Aorta (tissue), 5 donors: ENCODE data around the gene ZFP91. TPM values are rescaled to one million over a fixed set of nuclear protein-coding genes. Genes with fewer than 3 reads are reported as not detected.

ENCODE experiments used
- ATAC-seq: fragments of 200-7000 bp; cut with Tn5 transposase; one replicate; pipeline ENCODE4 v1.9.1; 2022; ENCODE audit warnings: moderate library complexity; ENCODE audit not compliant: low FRiP score
- DNase-seq, 2 donors: peaks; one replicate each; pipeline ENCODE4 v3.0.0-alpha.2; 2020
- H3K27ac ChIP-seq, 2 donors: one replicate each; pipeline ENCODE4 v1.5.1; 2013; ENCODE audit warnings: low read length in 2 of 2, mild to moderate bottlenecking in 2 of 2, moderate library complexity in 2 of 2, control low read depth in 1 of 2, inconsistent platforms in 1 of 2, low read depth in 1 of 2
- H3K27me3 ChIP-seq, 2 donors: one replicate each; pipeline ENCODE4 v1.6.1; 2013; ENCODE audit warnings: control low read depth in 1 of 2, low read length in 1 of 2, mild to moderate bottlenecking in 1 of 2, moderate library complexity in 1 of 2; ENCODE audit not compliant: insufficient read depth in 2 of 2, control insufficient read depth in 1 of 2
- H3K36me3 ChIP-seq, 2 donors: one replicate each; pipeline ENCODE4 v1.6.1; 2013; ENCODE audit warnings: control low read depth in 1 of 2, low read length in 1 of 2, mild to moderate bottlenecking in 1 of 2; ENCODE audit not compliant: insufficient read depth in 2 of 2, control insufficient read depth in 1 of 2
- H3K4me1 ChIP-seq, 2 donors: one replicate each; pipeline ENCODE4 v1.6.1; 2013; ENCODE audit warnings: low read length in 2 of 2, control low read depth in 1 of 2, mild to moderate bottlenecking in 1 of 2, moderate library complexity in 1 of 2; ENCODE audit not compliant: insufficient read depth in 2 of 2, control insufficient read depth in 1 of 2
- H3K4me3 ChIP-seq, 2 donors: one replicate each; pipeline ENCODE4 v1.5.1; 2013; ENCODE audit warnings: low read length in 2 of 2, control low read depth in 1 of 2, mild to moderate bottlenecking in 1 of 2
- H3K9me3 ChIP-seq: one replicate; pipeline ENCODE4 v1.6.1; 2013; ENCODE audit warnings: mild to moderate bottlenecking, low read length; ENCODE audit not compliant: control insufficient read depth
- WGBS, 2 donors: extraction: QIAGEN DNeasy Blood & Tissue Kit; methylation state at CpG; one replicate each; pipeline ENCODE4 v1.1.7; 2013; 5-methylcytosine and 5-hydroxymethylcytosine counted together
- intact Hi-C, 2 donors: fragments of 100-400 bp; cut with DNase I; formaldehyde crosslinking; loops; one replicate each; pipeline versions ENCODE4 v1.14.2 to v1.15.0; 2022
- polyA plus RNA-seq, 2 donors: library from polyadenylated mRNA; stranded (reverse); fragments of 200-250 nt; gene quantifications; one replicate each; pipeline ENCODE4 v1.2.3, GENCODE V29; 2013
- total RNA-seq, 2 donors: library from RNA; stranded (reverse); fragmentation: NEBNext Ultra II Directional; extraction: Animal tissue kit (Norgen Biotek cat#: 25700); gene quantifications; one replicate each; pipeline ENCODE4 v1.2.1, GENCODE V29; 2021
- donor health status: healthy with polysubstance abuse.
- donor health status: Bipolar disorder and iron deficiency.
- donor health status: DM: no; HTN: no; CAD: no.
- donor health status: DM: no; HTN: no; CAD: no.
- donor health status: DM: yes; HTN: yes; CAD: no.

ZFP91 gene
- total and polyA plus RNA-seq, 4 donors, result 20.3 to 57.1 (median 44.7) TPM

DNA sequence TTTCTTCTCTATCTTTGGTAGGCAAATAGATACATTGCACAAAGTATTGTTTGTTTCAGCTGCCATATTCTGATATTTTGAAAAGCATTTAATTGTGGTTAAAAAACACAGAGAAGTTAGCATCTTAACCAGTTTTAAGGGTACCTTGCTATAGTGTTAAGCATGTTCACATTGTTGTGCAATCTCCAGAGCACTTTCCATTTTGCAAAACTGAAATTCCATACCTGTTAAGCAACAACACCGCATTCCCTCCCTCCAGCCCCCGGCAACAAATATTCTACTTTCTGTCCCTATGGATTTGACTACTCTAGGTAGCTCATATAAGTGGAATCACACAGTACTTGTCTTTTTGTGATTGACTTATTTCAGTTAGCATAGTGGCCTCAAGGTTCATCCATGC lies 77.5 kb downstream of the ZFP91 start:
- Histone ChIP-seq H3K27me3 (no peaks in the 10 kb centered on the region), H3K36me3 (no peaks in the 10 kb centered on the region), H3K4me1 (no peaks in the 10 kb centered on the region), H3K27ac (no peak overlapping the region), H3K9me3 (no peaks in the 10 kb centered on the region), H3K4me3 (no peak overlapping the region)
- no peak for DNase-seq
- 89 to 92% methylated on average over 2 of the region's 2 CpGs for WGBS, 2 donors
- intact Hi-C loops, result loop anchor here in 1 of 2 donors (10.0 kb wide), 1 partner anchor 498 kb away; no protein-coding TSS in a partner anchor
- no peak for ATAC-seq

- WGBS, 2 donors, result 69 to 73% methylated on average over 3 of the region's 3 CpGs
- H3K4me1 ChIP-seq, result no peaks in the 10 kb centered on the region
- no peaks in the 10 kb centered on the region for H3K27me3 ChIP-seq
- H3K36me3 ChIP-seq, result no peaks in the 10 kb centered on the region
- H3K27ac ChIP-seq, result no peak overlapping the region
- no peaks in the 10 kb centered on the region for H3K9me3 ChIP-seq
- ATAC-seq (no peak), DNase-seq (no peak)
- H3K4me3 ChIP-seq, result no peak overlapping the region
- intact Hi-C loops, result loop anchor here in 1 of 2 donors (10.0 kb wide), 1 partner anchor 496 kb away; no protein-coding TSS in a partner anchor
Observed at GRCh38 chr11:58658623-58659022, 79.8 kb downstream of the ZFP91 start.

GRCh38 chr11:58659404-58659803 lies 80.5 kb downstream of the ZFP91 start:
- Histone ChIP-seq H3K27ac (no peak overlapping the region), H3K9me3 (no peaks in the 10 kb centered on the region), H3K4me1 (no peaks in the 10 kb centered on the region), H3K36me3 (no peaks in the 10 kb centered on the region), H3K4me3 (no peak overlapping the region), H3K27me3 (no peaks in the 10 kb centered on the region)
- no peak for DNase-seq
- WGBS, 2 donors, result 35 to 46% methylated on average over 2 of the region's 2 CpGs
- ATAC-seq, result no peak
- intact Hi-C loops, result loop anchor here in 1 of 2 donors (10.0 kb wide), 1 partner anchor 495 kb away; no protein-coding TSS in a partner anchor

DNA sequence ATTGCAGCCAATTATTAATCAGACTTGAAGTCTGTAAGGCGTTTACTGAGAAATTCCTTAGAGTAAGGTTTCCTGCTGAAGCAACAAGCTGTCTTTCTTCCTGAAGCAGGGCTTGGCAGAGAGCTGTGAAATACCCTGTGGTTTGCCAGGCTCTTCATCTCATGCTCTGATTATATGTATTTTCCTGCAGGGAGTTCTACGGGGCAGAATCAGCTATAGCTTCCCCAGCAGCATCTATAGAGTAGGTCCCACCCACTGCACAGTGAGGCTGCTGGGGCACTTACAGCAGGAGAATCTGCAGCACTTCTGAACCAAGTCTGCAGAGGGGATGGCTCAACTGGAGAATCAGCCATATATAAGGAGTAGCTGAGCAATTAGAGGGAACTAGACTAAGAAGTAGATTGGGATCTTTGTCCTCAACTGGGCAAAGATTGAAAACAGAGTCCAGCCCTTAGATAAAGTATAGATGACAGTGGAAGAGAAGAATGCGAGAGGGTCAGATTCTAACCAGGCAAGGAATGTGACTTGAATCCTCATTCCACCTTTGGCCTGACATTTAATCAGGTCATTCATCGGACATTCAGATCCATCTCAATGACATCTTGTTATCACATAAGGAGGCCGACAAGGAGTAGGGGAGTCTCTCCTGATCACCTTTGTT lies 81.2 kb downstream of the ZFP91 start:
- H3K27me3 ChIP-seq, result no peaks in the 10 kb centered on the region
- intact Hi-C loops, result loop anchor here in 1 of 2 donors (10.0 kb wide), 1 partner anchor 495 kb away; no protein-coding TSS in a partner anchor
- no peaks in the 10 kb centered on the region for H3K36me3 ChIP-seq
- 66 to 70% methylated on average over 5 of the region's 5 CpGs for WGBS, 2 donors
- no peak overlapping the region for H3K4me3 ChIP-seq
- H3K27ac ChIP-seq, result no peak overlapping the region
- H3K4me1 ChIP-seq, result no peaks in the 10 kb centered on the region
- no peaks in the 10 kb centered on the region for H3K9me3 ChIP-seq
- ATAC-seq, result no peak
- no peak for DNase-seq

Other genes with a start within 250 kb of the ZFP91 start
- gene OR5B17, start 220.0 kb upstream of the ZFP91 start, total RNA-seq, result not detected
- not detected for gene OR5B17, start 220.0 kb upstream of the ZFP91 start, polyA plus RNA-seq
- gene OR5B3, start 172.2 kb upstream of the ZFP91 start, total RNA-seq, result not detected
- gene OR5B3, start 172.2 kb upstream of the ZFP91 start, polyA plus RNA-seq, result not detected
- not detected for gene OR5B2, start 150.9 kb upstream of the ZFP91 start, total RNA-seq
- not detected for gene OR5B2, start 150.9 kb upstream of the ZFP91 start, polyA plus RNA-seq
- gene OR5B12, start 136.8 kb upstream of the ZFP91 start, total RNA-seq, result not detected
- not detected for gene OR5B12, start 136.8 kb upstream of the ZFP91 start, polyA plus RNA-seq
- not detected for gene OR5B21, start 71.0 kb upstream of the ZFP91 start, total RNA-seq
- gene OR5B21, start 71.0 kb upstream of the ZFP91 start, polyA plus RNA-seq, result not detected
- 10 to 100 TPM; 15.0 to 20.4 TPM for gene LPXN, start 3.2 kb upstream of the ZFP91 start, total RNA-seq
- 1 to 10 TPM; 7.0 to 8.3 TPM for gene LPXN, start 3.2 kb upstream of the ZFP91 start, polyA plus RNA-seq
- 1 to 10 TPM; 1.9 to 3.1 TPM for gene CNTF, start 43.6 kb downstream of the ZFP91 start, total RNA-seq
- gene CNTF, start 43.6 kb downstream of the ZFP91 start, polyA plus RNA-seq, result 1 to 10 TPM in 1 of 2 donors, under 1 TPM in 1; 0.26 to 1.3 TPM
- gene GLYAT, start 152.9 kb downstream of the ZFP91 start, total RNA-seq, result not detected
- gene GLYAT, start 152.9 kb downstream of the ZFP91 start, polyA plus RNA-seq, result not detected